Measurements from ENCODE around the gene AP5B1.

Gene AP5B1
- 33.5 to 48.5 (median 40.5) reads per million in 4 donors for total RNA-seq

- DNase-seq: peak; percentile 56 to 75 (median 64)
Measured at GRCh38 chr11:65780770-65781151, at the start of gene AP5B1. TSS of gene AP5B1 (minus strand) at chr11:65780976. CDS start at chr11:65780591, 385 bp downstream.

- no peak for DNase-seq
Measured at GRCh38 chr11:65829459-65829858, 48.7 kb upstream of the AP5B1 start.

GRCh38 chr11:65826984-65827735 is 46.4 kb upstream of the AP5B1 start:
- DNase-seq: no peak

GRCh38 chr11:65822776-65823528 is 42.2 kb upstream of the AP5B1 start:
- no peak for DNase-seq

- DNase-seq: no peak
Measured at GRCh38 chr11:65821107-65821506, 40.3 kb upstream of the AP5B1 start.

GRCh38 chr11:65817835-65818680 is 37.3 kb upstream of the AP5B1 start:
- DNase-seq: peak; percentile 85 to 95 (median 91)

- no peak for DNase-seq
Measured at GRCh38 chr11:65817312-65817834, 36.6 kb upstream of the AP5B1 start.

GRCh38 chr11:65816696-65817095 is 35.9 kb upstream of the AP5B1 start:
- no peak for DNase-seq

- no peak for DNase-seq
Measured at GRCh38 chr11:65814986-65815565, 34.3 kb upstream of the AP5B1 start.

GRCh38 chr11:65814131-65814985 is 33.6 kb upstream of the AP5B1 start:
- DNase-seq: no peak

- DNase-seq: no peak
Measured at GRCh38 chr11:65811764-65812475, 31.1 kb upstream of the AP5B1 start.

- DNase-seq: no peak
Measured at GRCh38 chr11:65810046-65810868, 29.5 kb upstream of the AP5B1 start.

GRCh38 chr11:65809496-65809895 is 28.7 kb upstream of the AP5B1 start:
- no peak for DNase-seq

GRCh38 chr11:65808744-65809341 is 28.1 kb upstream of the AP5B1 start:
- no peak for DNase-seq

GRCh38 chr11:65806979-65807378 is 26.2 kb upstream of the AP5B1 start:
- no peak for DNase-seq

- DNase-seq: no peak
Measured at GRCh38 chr11:65803797-65804492, 23.2 kb upstream of the AP5B1 start.

- DNase-seq: no peak
Measured at GRCh38 chr11:65802841-65803240, 22.1 kb upstream of the AP5B1 start.

GRCh38 chr11:65801153-65801987 is 20.6 kb upstream of the AP5B1 start:
- no peak for DNase-seq
